HAP-1 (cell line): ENCODE data around the gene RAD51.

ENCODE experiments used
- DNase-seq, 2 experiments: peaks; one replicate each; pipeline ENCODE4 v3.0.0-alpha.2; 2016 to 2020; ENCODE audit warnings: low spot score in 2 of 2
- H3K27me3 ChIP-seq: fragments of 250-450 bp; sonication (Bioruptor Pico); 2 replicates; pipeline ENCODE4 v1.5.1; 2020; ENCODE audit warnings: low read depth, mild to moderate bottlenecking, moderate library complexity
- H3K36me3 ChIP-seq: fragments of 250-450 bp; sonication (Bioruptor Pico); replicated peaks from 2 replicates; pipeline ENCODE4 v1.5.1; 2020; ENCODE audit warnings: mild to moderate bottlenecking
- H3K4me1 ChIP-seq: fragments of 250-450 bp; sonication (Bioruptor Pico); 2 replicates; pipeline ENCODE4 v1.5.1; 2020; ENCODE audit warnings: mild to moderate bottlenecking
- H3K4me3 ChIP-seq: fragments of 250-450 bp; sonication (Bioruptor Pico); 2 replicates; pipeline ENCODE4 v1.5.1; 2020; ENCODE audit warnings: mild to moderate bottlenecking, moderate library complexity
- H3K9me3 ChIP-seq: fragments of 250-450 bp; sonication (Bioruptor Pico); 2 replicates; pipeline ENCODE4 v1.5.1; 2020; ENCODE audit warnings: mild to moderate bottlenecking, moderate library complexity
- in situ Hi-C: fragments of 300-500 bp; cut with MboI; formaldehyde crosslinking; loops from 3 replicates; pipeline ENCODE4 v1.14.3; 2020; ENCODE audit warnings: low sequenced_read_pairs, inconsistent platforms, mixed read lengths

RAD51 gene

DNA sequence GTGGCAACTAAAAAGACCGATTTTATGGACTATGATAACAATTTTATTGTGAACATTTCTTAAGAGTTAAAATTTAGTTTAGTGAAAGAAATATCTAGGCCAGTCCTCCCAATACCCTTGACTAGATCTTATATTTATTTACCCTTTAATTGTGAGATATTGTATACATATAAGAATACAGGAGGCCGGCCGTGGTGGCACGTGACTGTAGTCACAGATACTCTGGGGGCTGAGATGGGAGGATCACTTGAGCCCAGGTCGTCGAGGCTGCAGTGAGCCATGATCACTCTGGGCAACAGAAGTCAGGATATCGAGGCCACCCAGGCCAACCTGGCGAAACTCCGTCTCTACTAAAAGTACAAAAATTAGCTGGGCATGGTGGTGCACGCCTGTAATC lies 60.8 kb downstream of the RAD51 start:
- no peaks in the 10 kb centered on the region for H3K9me3 ChIP-seq
- H3K4me1 ChIP-seq: peaks cover 15% of the 10 kb centered on the region
- peak overlapping the region; percentile 94 for H3K4me3 ChIP-seq
- in situ Hi-C loops: no loop called here
- no peaks in the 10 kb centered on the region for H3K27me3 ChIP-seq
- peak in 1 of 2 experiments; percentile 48 for DNase-seq
- H3K36me3 ChIP-seq: peaks cover 22% of the 10 kb centered on the region

DNA sequence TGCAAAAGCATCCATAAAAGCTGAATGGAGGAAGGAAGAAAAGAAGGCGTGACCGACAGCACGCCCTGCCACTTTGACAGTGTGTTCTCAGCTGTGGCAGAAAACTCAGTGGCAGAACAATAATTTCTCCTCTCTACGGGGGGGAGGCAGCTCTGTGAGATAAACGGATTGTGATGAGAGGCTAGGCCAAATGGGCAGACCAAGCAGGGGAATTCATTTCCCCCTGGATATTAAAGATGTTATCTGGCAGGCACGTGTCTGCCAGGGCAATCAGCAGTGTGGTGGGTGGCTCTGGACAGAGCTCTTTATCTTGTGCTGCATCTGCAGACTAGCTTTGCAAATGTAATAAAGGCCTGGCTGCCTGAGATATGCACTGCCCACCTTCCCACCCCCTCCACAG lies 62.0 kb downstream of the RAD51 start:
- peaks cover 11% of the 10 kb centered on the region for H3K36me3 ChIP-seq
- no peaks in the 10 kb centered on the region for H3K27me3 ChIP-seq
- H3K9me3 ChIP-seq: no peaks in the 10 kb centered on the region
- in situ Hi-C loops: no loop called here
- H3K4me1 ChIP-seq: peaks cover 15% of the 10 kb centered on the region
- H3K4me3 ChIP-seq: no peak overlapping the region
- DNase-seq: no peak

DNA sequence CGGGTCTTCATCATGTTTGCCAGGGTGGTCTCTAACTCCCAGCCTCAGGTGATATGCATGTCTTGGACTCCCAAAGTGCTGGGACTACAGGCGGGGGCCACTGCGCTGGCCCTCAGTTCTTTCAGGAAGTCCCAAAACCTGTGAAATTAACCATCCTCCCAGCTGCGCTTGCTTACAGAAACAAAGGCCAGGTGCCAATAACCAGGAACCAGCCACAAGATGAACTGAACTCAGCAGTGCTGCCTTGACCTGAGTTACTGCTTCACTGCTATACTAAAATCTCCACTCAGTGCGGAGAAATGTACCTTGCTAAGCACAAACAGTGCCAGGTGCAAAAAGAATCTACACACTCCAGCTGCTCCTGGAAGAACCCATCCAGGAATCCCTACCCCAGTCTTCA lies 65.0 kb downstream of the RAD51 start:
- Histone ChIP-seq H3K27me3 (no peaks in the 10 kb centered on the region), H3K4me1 (peaks cover 23% of the 10 kb centered on the region), H3K4me3 (no peak overlapping the region), H3K36me3 (no peaks in the 10 kb centered on the region), H3K9me3 (no peaks in the 10 kb centered on the region)
- no peak for DNase-seq
- in situ Hi-C loops: no loop called here

DNA sequence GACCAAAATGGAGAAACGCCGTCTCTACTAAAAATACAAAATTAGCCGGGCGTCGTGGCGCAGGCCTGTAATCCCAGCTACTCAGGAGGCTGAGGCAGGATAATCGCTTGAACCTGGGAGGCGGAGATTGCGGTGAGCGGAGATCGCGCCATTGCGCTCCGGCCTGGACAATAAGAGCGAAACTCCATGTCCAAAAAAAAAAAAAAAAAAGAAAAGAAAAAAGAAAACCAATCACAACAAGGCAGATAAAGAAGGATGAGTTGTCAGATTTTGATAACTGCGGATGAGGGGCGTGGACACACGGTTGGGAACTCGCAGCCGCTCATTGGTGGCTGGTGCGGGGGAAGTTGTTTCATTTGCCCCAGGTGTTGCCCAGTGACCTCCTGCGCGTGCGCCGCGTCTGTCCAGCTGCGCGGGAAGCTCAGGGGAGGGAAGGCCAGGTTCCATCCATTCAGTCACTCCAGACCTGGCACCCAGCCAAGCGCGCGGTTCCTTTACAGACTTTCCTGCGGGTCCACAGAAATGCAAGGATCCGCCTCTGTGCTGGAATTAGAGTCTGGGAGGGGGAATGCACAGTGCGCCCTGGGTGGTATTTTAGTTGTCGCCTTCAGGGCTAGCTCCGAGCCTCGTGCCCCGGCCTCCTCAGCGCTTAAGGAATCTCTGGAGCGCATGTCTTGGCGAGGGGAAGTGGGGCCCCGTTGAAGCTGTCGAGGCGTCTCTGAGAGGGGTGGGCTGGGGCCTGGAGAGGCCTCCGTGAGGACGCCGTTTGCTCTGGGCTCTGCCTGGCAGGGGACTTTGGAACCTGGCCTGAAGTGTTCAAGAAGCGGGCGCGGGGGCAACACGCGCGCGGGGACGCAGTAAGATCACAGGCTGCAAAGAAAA lies 68.2 kb downstream of the RAD51 start:
- Histone ChIP-seq H3K4me1 (peaks cover 20% of the 10 kb centered on the region), H3K36me3 (peaks cover 3% of the 10 kb centered on the region; the same call in 1 of the 2 replicates), H3K27me3 (no peaks in the 10 kb centered on the region), H3K9me3 (no peaks in the 10 kb centered on the region), H3K4me3 (peak overlapping the region; percentile 57)
- in situ Hi-C loops: no loop called here
- DNase-seq: peak; percentile 15 to 80

DNA sequence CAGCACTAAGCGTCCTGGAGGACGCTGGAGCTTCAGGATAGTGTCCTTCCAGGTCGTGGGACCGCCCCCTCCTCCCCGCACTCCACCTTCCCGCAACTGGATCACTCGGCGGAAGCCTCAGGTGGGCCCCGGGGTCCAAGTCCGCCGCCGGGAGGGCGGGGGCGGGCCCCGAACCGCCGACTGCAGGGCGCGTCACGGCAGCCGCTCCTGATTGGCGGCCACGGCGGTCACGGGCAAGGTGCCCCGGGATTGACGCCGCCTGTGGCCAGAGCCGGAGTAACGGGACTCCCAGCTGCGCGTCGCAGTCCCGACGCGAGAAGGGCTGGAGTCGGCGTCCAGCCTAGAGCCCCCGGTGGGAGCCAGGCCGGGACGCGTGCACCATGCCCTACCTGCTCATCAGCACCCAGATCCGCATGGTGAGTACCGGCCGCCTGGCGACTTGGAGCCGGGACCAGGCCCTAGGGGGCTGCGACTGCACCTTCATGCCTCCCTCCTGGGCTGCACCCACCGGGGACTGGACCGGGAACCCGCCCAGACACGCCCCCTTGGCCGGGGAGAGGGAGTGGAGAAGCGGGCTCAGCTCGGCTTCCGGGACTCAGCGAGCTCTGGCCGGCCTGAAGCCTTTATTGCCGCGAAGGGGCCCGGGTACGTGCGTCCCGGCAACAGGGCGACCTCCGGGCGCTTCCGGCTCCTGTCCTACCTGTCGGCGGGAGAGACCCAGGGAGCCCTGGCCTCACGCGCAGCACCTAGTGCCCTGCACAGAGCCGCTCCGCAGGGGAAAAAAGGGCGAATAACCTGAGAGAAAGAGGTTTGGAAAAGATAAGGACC lies 69.0 kb downstream of the RAD51 start, which contains the start of gene GCHFR:
TSS of gene GCHFR (plus strand) at position 268 of the 828 bp plus-strand sequence. CDS start at position 381, 113 bp downstream.
- in situ Hi-C loops: no loop called here
- H3K36me3 ChIP-seq: peaks cover 9% of the 10 kb centered on the region; the same call in 1 of the 2 replicates
- H3K27me3 ChIP-seq: no peaks in the 10 kb centered on the region
- peaks cover 20% of the 10 kb centered on the region for H3K4me1 ChIP-seq
- H3K4me3 ChIP-seq: peak within 1 kb of the TSS; percentile 57
- DNase-seq: peak; percentile 65 to 89
- H3K9me3 ChIP-seq: no peaks in the 10 kb centered on the region

DNA sequence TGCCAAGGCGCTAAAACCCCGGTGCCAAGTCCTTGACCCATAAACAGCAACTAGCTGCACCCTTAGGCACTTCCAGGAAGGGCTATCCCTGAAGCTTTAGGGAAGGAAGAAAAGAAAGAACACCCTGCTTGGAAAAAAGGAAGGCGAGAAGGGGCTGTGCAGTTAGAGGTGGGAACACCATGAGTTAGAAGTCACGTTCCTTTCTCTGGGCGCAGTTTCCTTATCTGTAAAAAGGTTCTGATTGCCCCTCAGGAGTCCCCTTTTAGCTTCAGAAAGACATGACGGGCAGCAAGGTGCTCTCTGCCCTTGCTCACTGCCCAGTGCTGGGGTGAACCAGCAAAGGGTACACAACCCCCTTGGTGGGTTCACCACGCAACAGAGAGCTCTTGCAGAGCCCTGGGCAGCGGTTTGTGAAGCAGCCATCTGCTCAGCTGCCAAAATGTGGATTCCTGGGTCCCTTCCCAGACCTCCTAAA lies 69.7 kb downstream of the RAD51 start:
- Histone ChIP-seq H3K4me3 (peak overlapping the region; percentile 57), H3K9me3 (no peaks in the 10 kb centered on the region), H3K27me3 (no peaks in the 10 kb centered on the region), H3K4me1 (peaks cover 20% of the 10 kb centered on the region), H3K36me3 (peaks cover 9% of the 10 kb centered on the region; the same call in 1 of the 2 replicates)
- DNase-seq: peak in 1 of 2 experiments; percentile 29
- in situ Hi-C loops: no loop called here

DNA sequence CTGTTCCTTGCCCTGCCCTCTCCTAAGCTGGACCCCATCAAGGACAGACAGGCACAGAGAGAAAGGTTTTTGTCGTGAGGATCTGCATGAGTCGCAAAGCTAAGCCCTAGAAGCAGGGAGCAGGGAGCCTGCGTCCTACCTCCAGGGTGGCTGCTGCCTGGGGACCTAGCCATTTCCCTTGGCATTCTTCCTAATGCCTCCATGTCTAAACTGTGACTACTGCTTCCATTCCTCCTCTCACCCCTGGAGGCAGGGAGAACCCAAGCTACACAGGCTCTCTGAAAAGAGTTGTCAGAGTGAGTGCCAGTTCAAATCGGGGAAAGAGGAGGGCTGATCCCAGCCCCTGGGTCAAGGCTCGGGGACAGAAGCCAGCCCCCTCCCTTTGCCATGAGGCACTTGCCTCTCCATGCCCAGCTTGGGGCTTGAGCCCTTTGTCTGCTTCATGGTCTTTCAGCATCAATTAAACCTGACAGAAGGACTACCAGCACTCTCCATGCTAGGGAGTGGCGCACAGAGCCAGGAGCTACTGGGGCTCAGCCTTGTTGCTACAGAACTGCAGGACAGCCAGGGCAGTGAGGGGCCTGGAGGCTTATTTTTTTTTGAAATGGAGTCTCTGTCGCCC lies 71.3 kb downstream of the RAD51 start:
- Histone ChIP-seq H3K4me3 (no peak overlapping the region), H3K9me3 (no peaks in the 10 kb centered on the region), H3K4me1 (peaks cover 20% of the 10 kb centered on the region), H3K36me3 (peaks cover 9% of the 10 kb centered on the region; the same call in 1 of the 2 replicates), H3K27me3 (no peaks in the 10 kb centered on the region)
- in situ Hi-C loops: no loop called here
- no peak for DNase-seq

DNA sequence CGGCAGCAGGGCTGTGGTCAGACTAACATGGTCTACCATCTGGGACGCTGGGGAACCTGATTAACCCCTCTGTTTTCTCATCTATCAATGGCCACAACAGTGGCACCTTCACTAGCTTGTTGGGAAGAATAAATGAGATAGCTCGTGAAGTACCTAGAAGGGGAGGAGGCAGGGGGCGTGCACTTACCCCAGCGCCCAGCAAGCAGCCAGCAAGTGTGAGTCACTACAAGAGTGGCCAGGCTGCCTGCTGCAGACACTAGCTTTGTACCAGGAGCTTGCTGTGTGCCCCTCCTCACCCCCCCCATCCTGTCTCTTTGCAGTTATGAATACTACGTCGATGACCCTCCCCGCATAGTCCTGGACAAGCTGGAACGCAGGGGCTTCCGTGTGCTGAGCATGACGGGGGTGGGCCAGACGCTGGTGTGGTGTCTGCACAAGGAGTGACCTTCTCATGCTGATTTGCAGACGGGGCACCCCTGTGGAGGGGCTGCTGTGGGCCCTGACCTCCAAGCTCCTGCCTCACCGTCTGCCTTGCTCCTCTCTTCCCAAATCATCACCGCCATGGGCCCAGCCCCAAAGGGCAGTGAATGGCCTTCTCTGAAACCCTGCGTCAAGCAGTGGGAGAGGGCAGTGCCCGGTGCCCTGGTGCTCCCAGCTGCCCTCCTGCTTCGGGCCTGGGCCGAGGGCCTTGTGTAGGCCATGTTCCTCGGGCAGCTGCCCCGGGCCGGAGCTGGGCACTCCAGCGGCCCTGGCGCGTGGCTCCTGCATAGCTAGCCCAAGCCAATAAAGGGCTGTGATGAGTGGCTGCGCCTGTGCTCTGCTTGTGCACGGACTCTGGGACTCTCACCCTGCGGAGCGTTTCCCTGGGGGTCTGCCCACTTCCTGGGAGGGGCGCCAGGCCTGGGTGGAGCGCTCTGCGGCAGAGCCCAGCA lies 72.2 kb downstream of the RAD51 start:
- Histone ChIP-seq H3K9me3 (no peaks in the 10 kb centered on the region), H3K36me3 (peaks cover 9% of the 10 kb centered on the region; the same call in 1 of the 2 replicates), H3K4me3 (no peak overlapping the region), H3K4me1 (peaks cover 20% of the 10 kb centered on the region), H3K27me3 (no peaks in the 10 kb centered on the region)
- in situ Hi-C loops: no loop called here
- no peak for DNase-seq

DNA sequence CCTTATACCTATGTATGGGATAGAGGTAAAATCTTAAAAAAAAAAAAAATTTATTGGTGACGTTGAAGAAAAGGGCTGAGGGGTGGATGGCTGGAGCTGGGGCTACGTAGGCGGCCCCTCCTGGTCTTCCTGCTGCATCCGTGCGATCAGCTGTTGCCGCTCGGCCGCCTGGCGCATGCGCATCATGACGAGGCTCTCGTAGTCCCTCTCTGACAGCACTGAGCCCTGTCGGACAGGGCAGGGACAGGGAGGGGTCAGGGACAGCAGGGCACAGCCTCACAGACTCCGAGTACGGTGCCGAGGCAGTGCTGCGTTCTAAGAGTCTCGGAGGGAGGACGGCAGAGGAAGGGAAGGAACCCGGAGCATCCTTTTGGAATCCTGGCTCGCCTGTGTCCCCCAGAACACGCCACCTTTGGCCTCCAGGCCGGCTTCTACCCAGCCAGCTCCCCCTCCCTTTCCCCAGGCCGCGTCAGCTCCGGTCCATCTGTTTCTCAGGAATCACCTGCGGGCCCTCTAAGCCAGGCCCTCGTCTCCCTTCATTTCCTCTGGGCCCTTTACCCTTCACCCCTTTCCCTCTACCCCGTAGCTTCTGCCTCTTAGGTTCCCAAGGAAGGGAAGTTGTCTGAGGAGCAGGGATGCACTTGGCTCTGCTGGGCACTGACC lies 73.0 kb downstream of the RAD51 start:
- Histone ChIP-seq H3K36me3 (peaks cover 9% of the 10 kb centered on the region; the same call in 1 of the 2 replicates), H3K9me3 (no peaks in the 10 kb centered on the region), H3K4me1 (peaks cover 20% of the 10 kb centered on the region), H3K27me3 (no peaks in the 10 kb centered on the region), H3K4me3 (no peak overlapping the region)
- in situ Hi-C loops: no loop called here
- no peak for DNase-seq

DNA sequence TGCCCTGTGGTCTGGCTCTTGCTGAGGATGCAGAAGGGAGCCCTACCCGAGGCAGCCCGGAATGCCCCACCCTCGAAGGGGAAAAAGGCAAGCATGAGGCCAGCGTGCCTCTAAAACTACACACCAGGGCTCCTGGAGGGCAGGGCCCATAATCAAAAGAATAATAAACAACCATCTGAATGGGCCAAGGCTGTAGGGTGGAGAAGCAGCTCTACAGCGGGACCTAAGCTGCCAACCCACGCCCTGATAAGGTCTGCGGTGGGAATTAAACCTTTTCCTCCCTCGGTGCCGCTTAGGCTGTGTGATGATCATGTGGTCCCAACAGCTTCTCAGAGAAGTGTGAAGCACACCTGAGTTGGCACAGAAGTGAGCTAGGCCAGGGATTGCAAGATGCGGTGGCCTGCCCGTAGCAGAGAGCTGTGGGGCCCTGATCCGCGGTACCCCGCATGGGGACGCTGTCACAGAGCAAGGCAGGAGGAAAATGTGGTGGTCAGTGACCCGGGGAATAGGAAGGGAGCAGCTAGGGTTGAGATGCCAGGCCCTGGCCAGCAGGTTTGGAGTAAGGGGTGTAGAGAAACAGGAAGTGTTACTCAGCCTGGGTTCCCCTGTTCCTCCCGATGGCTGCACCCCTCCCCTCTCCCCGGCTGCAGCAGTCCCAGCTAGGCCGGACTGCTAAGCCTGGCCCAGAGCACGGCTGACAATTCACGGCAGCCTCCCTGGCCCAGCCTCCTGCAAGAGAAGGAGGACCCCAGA lies 73.7 kb downstream of the RAD51 start:
- Histone ChIP-seq H3K9me3 (no peaks in the 10 kb centered on the region), H3K4me1 (peaks cover 14% of the 10 kb centered on the region), H3K27me3 (no peaks in the 10 kb centered on the region), H3K36me3 (peaks cover 9% of the 10 kb centered on the region; the same call in 1 of the 2 replicates), H3K4me3 (no peak overlapping the region)
- DNase-seq: no peak
- in situ Hi-C loops: no loop called here

DNA sequence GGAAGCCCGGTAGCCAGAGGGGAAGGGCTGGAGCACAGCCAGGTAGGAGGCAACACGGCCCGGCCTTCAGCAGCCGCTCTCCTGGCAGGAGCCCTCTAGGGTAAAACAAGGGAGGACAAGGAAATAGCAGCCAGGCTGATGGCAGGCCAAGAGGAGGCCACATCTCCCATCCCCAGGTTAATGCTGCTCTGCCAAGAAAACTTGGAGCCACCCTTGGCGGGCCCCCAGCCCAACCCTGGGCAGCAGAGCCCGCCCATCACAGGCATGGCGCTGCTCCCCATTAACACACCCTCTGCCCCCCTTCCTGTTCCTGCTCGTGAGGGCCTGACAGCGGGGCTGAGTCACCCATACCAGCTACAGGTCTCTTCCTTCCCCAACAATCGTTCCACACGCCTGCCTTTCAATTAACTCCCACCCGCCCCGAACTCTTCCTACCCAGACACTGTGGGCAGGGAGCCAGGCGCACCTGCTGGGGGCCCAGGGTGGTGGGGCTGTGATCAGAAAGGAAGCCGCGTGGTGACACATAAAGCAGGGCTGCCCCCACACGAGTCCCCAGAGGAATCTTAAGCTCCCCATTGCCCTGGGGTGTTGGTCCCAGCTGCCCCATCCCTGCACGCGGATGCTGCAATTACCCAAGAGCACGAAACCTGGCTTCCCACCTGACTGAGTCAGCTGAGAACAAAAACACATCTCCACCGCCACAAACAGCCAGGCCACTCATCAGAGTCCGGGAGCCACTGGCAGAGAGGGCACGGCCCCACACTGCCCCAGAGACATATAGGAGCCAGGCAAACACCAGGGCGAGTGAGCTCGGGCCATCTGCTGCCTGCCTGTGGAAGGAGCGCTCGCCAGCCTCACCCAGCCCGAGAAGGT lies 74.5 kb downstream of the RAD51 start, which contains the start of gene C15orf62:
TSS of gene C15orf62 (plus strand) at position 707 of the 873 bp plus-strand sequence. CDS start 516 bp downstream, outside the sequence.
- Histone ChIP-seq H3K27me3 (no peaks in the 10 kb centered on the region), H3K36me3 (peaks cover 15% of the 10 kb centered on the region), H3K4me3 (no peak within 1 kb of the TSS), H3K4me1 (peaks cover 13% of the 10 kb centered on the region), H3K9me3 (no peaks in the 10 kb centered on the region)
- in situ Hi-C loops: no loop called here
- peak in 1 of 2 experiments; percentile 48 for DNase-seq
